Endothelial cell of hepatic sinusoid (primary cell): ENCODE data around the gene GLS.
"Not testable (repeated sequence)": the region's sequence is repeated elsewhere in the genome, so short reads cannot be mapped to it uniquely, and the experiment has no call there.

Experiments
- in situ Hi-C: cut with HindIII; loops from 2 replicates; pipeline ENCODE4 v1.10.0; 2017; ENCODE audit warnings: low sequenced_read_pairs

The GLS gene

GRCh38 chr2:190929919-190930318 is 49.3 kb downstream of the GLS start:
- in situ Hi-C loops = no loop called here

- in situ Hi-C loops = no loop called here
Measured at GRCh38 chr2:190930411-190930810, 49.8 kb downstream of the GLS start.

GRCh38 chr2:190932514-190932913 is 51.9 kb downstream of the GLS start:
- in situ Hi-C loops = no loop called here

GRCh38 chr2:190933361-190933760 is 52.7 kb downstream of the GLS start:
- in situ Hi-C loops = no loop called here

GRCh38 chr2:190935054-190935453 is 54.4 kb downstream of the GLS start:
- in situ Hi-C loops = no loop called here

GRCh38 chr2:190938771-190939335 is 58.2 kb downstream of the GLS start:
- in situ Hi-C loops = no loop called here

GRCh38 chr2:190940454-190940853 is 59.8 kb downstream of the GLS start:
- in situ Hi-C loops = no loop called here

- in situ Hi-C loops = no loop called here
Measured at GRCh38 chr2:190941571-190941970, 61.0 kb downstream of the GLS start.

- in situ Hi-C loops = no loop called here
Measured at GRCh38 chr2:190942697-190943096, 62.1 kb downstream of the GLS start.

- in situ Hi-C loops = no loop called here
Measured at GRCh38 chr2:190943706-190944105, 63.1 kb downstream of the GLS start.

- in situ Hi-C loops = no loop called here
Measured at GRCh38 chr2:190947141-190947540, 66.5 kb downstream of the GLS start.

- in situ Hi-C loops = no loop called here
Measured at GRCh38 chr2:190947711-190948251, 67.2 kb downstream of the GLS start.

GRCh38 chr2:190948671-190949070 is 68.0 kb downstream of the GLS start:
- in situ Hi-C loops = no loop called here

GRCh38 chr2:190950566-190950991 is 70.0 kb downstream of the GLS start:
- in situ Hi-C loops = no loop called here

- in situ Hi-C loops = no loop called here
Measured at GRCh38 chr2:190953257-190953656, 72.6 kb downstream of the GLS start.

- in situ Hi-C loops = no loop called here
Measured at GRCh38 chr2:190959911-190960788, 79.5 kb downstream of the GLS start.

GRCh38 chr2:190961117-190961516 is 80.5 kb downstream of the GLS start:
- in situ Hi-C loops = not testable (repeated sequence)

- in situ Hi-C loops = no loop called here
Measured at GRCh38 chr2:190961918-190962487, 81.4 kb downstream of the GLS start.

- in situ Hi-C loops = no loop called here
Measured at GRCh38 chr2:190963088-190963487, 82.5 kb downstream of the GLS start.

GRCh38 chr2:190964170-190964795 is 83.7 kb downstream of the GLS start:
- in situ Hi-C loops = no loop called here

- in situ Hi-C loops = no loop called here
Measured at GRCh38 chr2:190965580-190966222, 85.1 kb downstream of the GLS start.
